Fibroblast of the aortic adventitia (primary cell): Measurements from ENCODE around the gene COPS3. TPM values are rescaled to one million over a fixed set of nuclear protein-coding genes. Genes with fewer than 3 reads are reported as not detected.

Experiments used
- DNase-seq: peaks from one replicate; pipeline ENCODE4 v3.0.0-alpha.2; 2010; ENCODE audit warnings: low read depth
- H3K4me3 ChIP-seq: 2 replicates; pipeline ENCODE4 v1.5.1; 2011; ENCODE audit warnings: low read depth, mild to moderate bottlenecking, control low read depth, low read length, moderate library complexity
- total RNA-seq: library from RNA; depleted of rRNA; stranded (reverse); fragments of >200 nt; gene quantifications from 2 replicates; pipeline ENCODE4 v1.2.3, GENCODE V29; 2012; ENCODE audit warnings: low replicate concordance
- TF ChIP-seq, protein P1 (sequence below): IDR thresholded peaks from 2 replicates; pipeline ENCODE4 v1.5.1; 2011; ENCODE audit warnings: mild to moderate bottlenecking, low read length, control low read depth, inconsistent platforms; ENCODE audit not compliant: insufficient read depth

Gene COPS3
- total RNA-seq, 1 donor, result 124 TPM

DNA sequence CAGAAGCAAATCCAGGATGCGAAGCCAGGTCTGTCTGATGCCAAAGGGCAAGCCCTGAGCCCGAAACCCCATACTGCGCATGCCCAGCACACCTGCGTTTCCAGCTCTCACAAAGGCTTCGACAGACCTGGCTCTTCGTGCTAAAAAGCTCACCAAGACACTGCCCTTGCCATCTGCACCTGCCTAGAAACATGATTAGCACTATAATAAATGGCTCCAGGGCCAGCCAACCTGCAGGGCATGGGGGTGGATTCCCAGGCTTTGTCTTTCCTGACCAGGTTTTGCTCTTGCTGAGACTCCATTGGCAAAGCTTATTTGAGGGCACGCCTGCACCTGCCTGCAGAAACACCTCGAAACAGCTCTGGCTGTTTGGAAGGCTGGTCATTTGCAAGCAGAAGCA, 60.5 kb downstream of the COPS3 start:
- no peak overlapping the region for H3K4me3 ChIP-seq
- no peak for DNase-seq
- TF ChIP-seq, protein P1, sequence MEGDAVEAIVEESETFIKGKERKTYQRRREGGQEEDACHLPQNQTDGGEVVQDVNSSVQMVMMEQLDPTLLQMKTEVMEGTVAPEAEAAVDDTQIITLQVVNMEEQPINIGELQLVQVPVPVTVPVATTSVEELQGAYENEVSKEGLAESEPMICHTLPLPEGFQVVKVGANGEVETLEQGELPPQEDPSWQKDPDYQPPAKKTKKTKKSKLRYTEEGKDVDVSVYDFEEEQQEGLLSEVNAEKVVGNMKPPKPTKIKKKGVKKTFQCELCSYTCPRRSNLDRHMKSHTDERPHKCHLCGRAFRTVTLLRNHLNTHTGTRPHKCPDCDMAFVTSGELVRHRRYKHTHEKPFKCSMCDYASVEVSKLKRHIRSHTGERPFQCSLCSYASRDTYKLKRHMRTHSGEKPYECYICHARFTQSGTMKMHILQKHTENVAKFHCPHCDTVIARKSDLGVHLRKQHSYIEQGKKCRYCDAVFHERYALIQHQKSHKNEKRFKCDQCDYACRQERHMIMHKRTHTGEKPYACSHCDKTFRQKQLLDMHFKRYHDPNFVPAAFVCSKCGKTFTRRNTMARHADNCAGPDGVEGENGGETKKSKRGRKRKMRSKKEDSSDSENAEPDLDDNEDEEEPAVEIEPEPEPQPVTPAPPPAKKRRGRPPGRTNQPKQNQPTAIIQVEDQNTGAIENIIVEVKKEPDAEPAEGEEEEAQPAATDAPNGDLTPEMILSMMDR, result no peak

DNA sequence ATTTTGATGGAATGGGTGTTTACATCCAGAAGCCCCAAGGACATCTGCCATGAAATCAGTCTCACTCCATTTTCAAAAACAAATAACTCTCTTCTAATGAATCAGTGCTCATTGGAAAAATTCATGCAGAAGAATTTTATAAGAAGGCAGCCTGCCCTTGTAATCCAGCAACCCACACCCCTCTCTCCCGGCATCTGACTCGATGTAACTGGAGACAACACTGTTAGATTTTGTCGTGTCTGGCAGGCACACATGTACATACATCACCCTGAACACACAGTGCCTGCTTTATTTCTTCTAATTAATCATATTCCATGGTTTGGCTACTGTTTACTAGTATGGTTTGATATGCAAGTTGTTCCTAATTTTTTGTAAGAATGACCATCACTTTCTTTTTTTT, 63.1 kb downstream of the COPS3 start:
- H3K4me3 ChIP-seq, result no peak overlapping the region
- DNase-seq, result no peak
- TF ChIP-seq, protein P1, result no peak

DNA sequence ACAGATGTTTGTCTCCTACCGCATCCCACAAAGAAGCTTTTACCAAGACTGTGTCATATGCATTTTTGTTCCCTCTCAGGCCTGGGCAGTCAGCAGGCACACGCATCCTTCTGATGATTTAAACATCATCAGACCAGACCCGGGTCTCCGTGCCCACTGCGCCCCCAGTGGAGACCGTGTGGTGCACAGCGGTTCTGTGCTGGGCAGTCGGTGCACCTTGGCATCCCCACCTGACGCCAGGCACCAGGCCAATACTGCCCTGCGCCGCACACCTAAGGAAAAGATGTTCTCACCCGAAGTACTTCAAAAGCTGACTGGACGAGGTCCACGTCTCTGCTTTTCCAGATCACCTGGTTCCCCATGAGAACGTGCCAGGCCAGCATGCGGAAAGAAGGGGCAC, 64.3 kb downstream of the COPS3 start:
- no peak overlapping the region for H3K4me3 ChIP-seq
- TF ChIP-seq, protein P1, result no peak
- no peak for DNase-seq

DNA sequence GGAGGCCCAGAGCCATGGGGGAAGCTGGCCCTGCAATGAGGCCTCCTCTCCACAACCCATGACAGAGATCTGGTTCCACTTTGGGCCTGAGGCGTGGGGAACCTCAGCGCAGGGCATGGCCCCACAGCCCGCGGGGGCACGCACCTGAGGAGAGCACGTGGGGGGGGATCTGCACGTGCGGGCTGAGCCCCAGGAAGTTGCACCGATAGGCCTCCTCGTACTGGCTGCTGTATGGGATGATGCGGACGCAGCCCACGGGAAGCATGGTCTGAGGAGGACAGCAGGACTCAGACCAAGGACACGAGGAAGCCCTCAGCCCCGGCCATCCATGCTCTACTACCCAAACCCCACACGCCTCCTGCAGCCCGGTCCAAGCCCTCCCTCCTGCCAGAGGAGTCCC, 64.8 kb downstream of the COPS3 start:
- no peak for DNase-seq
- no peak overlapping the region for H3K4me3 ChIP-seq
- TF ChIP-seq, protein P1, result no peak

DNA sequence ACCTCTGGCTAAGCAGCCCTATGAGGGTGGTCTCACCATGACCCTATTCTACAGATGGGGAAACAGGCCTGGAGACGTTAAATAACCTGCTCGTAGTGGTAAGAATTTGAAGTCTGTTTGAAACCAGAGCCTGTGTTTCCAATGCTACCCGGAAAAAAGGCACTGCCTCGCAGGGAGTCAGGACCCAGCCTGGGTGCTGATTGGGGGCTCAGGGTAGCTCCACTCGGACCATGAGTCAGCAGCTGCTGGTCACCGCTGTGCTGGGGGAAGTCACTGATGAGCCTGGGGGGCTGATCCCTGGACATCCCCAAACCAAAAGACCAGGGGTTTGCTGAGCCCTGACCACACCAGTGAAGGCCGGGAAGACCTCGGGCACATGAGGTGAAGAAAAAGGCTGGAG, 65.5 kb downstream of the COPS3 start:
- no peak overlapping the region for H3K4me3 ChIP-seq
- DNase-seq, result no peak
- TF ChIP-seq, protein P1, result no peak

DNA sequence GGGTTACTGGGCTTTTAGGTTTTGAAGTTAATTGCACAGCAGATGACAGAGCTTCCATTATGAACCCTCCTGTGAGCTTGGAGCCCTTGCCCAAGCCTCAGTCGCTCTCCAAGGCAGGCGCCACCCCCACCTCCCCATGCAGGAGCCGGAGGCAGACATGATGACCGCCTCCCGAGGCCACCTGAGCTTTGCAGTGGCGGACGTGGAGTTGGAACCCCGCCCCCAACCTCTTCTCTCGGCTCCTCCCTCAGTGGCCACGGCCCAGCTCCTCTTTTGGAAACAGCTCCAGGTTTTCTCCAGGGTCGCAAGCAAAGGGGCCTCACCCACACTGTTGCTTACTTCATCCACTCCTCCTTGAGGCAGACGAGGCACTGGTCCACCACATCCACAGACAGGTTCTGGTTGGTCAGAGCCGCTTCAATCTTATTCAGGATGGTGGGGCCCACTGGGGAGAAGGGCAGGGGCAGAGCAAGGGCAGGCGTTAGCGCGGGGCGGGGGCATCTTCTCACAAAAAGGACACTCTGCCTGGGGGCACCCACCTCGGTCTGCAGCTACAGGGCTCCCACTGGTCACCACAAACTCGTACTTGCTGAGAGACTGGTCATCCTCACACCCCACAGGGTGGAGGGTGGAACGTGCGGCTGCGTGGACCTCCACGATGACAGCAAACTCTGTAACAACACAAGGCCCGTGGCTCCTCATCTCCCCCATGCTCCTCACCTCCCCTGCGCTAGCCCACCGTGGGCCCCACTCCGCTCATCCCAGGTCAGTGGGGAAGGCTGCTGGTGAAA, 66.2 kb downstream of the COPS3 start:
- TF ChIP-seq, protein P1, result no peak
- H3K4me3 ChIP-seq, result no peak overlapping the region
- DNase-seq, result no peak

DNA sequence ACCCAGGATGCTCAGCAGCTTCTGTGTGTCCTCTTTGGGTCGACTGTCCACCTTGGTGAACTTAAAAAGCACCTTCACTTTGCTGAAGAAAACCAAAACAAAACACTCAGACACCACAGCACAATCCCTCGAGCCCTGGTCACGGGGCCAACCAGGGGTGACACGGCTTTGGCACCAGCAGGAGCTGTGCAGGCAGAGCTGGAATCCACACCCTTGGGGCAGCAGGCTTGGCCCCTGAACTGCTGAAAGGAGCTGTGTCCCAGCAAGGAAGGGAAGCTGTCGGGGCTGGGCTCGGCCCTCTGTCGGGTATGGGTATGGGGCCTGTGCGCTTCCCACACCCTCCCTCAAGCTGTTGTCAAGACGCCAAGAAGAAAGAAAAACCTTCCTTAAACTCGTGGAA, 67.3 kb downstream of the COPS3 start:
- no peak for DNase-seq
- TF ChIP-seq, protein P1, result no peak
- no peak overlapping the region for H3K4me3 ChIP-seq
